Heart right ventricle (tissue), 16 donors: Measurements from ENCODE around the gene APOL6. TPM values are rescaled to one million over a fixed set of nuclear protein-coding genes. Genes with fewer than 3 reads are reported as not detected.

Experiments
- ATAC-seq, 8 donors: fragments of 200-7000 bp; cut with Tn5 transposase; one replicate each; pipeline ENCODE4 v1.9.1; 2020; ENCODE audit warnings: mild to moderate bottlenecking in 8 of 8, moderate library complexity in 8 of 8, moderate number of reproducible peaks in 1 of 8
- DNase-seq, 2 donors: peaks; one replicate each; pipeline ENCODE4 v3.0.0-alpha.2; 2020
- H3K27ac ChIP-seq, 10 donors: fragments of 200-600 bp; sonication (generic) in 2 of 10; one replicate each; pipeline versions ENCODE4 v1.5.0 to v1.8.0; 2020 to 2022; ENCODE audit warnings: mild to moderate bottlenecking in 3 of 10
- H3K27me3 ChIP-seq, 7 donors: fragments of 200-600 bp; one replicate each; pipeline ENCODE4 v1.8.0; 2021 to 2022; ENCODE audit warnings: mild to moderate bottlenecking in 2 of 7
- H3K36me3 ChIP-seq, 9 donors: fragments of 200-600 bp; sonication (generic) in 1 of 9; one replicate each; pipeline versions ENCODE4 v1.5.0 to v1.8.0; 2020 to 2022; ENCODE audit warnings: mild to moderate bottlenecking in 2 of 9
- H3K4me1 ChIP-seq, 9 donors: fragments of 200-600 bp; sonication (generic) in 1 of 9; one replicate each; pipeline versions ENCODE4 v1.5.0 to v1.8.0; 2020 to 2022; ENCODE audit warnings: mild to moderate bottlenecking in 4 of 9
- H3K4me3 ChIP-seq, 10 donors: fragments of 200-600 bp; sonication (generic) in 2 of 10; one replicate each; pipeline versions ENCODE4 v1.5.0 to v1.8.0; 2020 to 2022; ENCODE audit warnings: mild to moderate bottlenecking in 7 of 10, moderate library complexity in 2 of 10
- H3K9me3 ChIP-seq, 11 donors: fragments of 200-600 bp in 10 of 11; sonication (generic) in 2 of 11; one replicate each; pipeline versions ENCODE4 v1.5.0 to v1.8.0; 2013 to 2022; ENCODE audit warnings: mild to moderate bottlenecking in 2 of 11, control low read depth in 1 of 11, moderate library complexity in 1 of 11
- CTCF ChIP-seq, 9 donors: fragments of 200-600 bp; sonication (generic) in 2 of 9; IDR thresholded peaks; one replicate each; pipeline versions ENCODE4 v1.5.0 to v1.8.0; 2021 to 2022; ENCODE audit warnings: antibody characterized with exemption in 9 of 9, mild to moderate bottlenecking in 5 of 9, moderate library complexity in 1 of 9
- WGBS, 2 donors: extraction: QIAGEN DNeasy Blood & Tissue Kit; methylation state at CpG; one replicate each; pipeline ENCODE4 v1.1.7; 2013; ENCODE audit warnings: inconsistent platforms in 1 of 2; 5-methylcytosine and 5-hydroxymethylcytosine counted together
- intact Hi-C, 10 donors: fragments of 100-400 bp; cut with DNase I; formaldehyde crosslinking; loops; one replicate each; pipeline versions ENCODE4 v1.11.1 to v1.14.2; 2022
- polyA plus RNA-seq, 2 donors: library from polyadenylated mRNA; stranded (reverse); fragments of 200-250 nt; gene quantifications; one replicate each; pipeline ENCODE4 v1.2.3, GENCODE V29; 2013
- total RNA-seq, 10 donors: library from RNA; stranded (reverse); fragmentation: NEBNext Ultra II Directional in 3 of 10; extraction: Animal tissue kit (Norgen Biotek cat#: 25700) in 3 of 10; gene quantifications; one replicate each; pipeline versions ENCODE4 v1.2.1 to v1.2.4, GENCODE V29; 2021 to 2023
- donor health status: Arrhythmogenic right ventricular cardiomyopathy.
- donor health status: ischemic (EF 13 %, LVEDD 7.1; RV severe dilation, severe dysfunction).
- donor health status: healthy with polysubstance abuse.
- donor health status: DM: no; HTN: yes; CAD: no.
- donor health status: DM: no; HTN: no; CAD: no.
- donor health status: ischemic (EF 25% LVEDD 6.9; RV normal size, moderate dysfunction).
- donor health status: ischemic (EF 25% LVEDD 5.7; RV mildly dilated, moderate dysfunction).
- donor health status: healthy.
- donor health status: DM: yes; HTN: yes; CAD: no.
- donor health status: Ischemic cardiomyopathy.
- donor health status: ischemic (EF 35%, LVEDD 5.7; RV mildly dilated, moderate dysfunction).
- donor health status: nonischemic (EF 11% LVEDD 7.7; RV severe dilation, severe dysfunction).
- donor health status: DM: yes; HTN: yes; CAD: no.
- donor health status: PGD.
- donor health status: ischemic (EF 29% LVEDD 5.4; RV normal size, mild dysfunction).
- donor health status: nonischemic (EF 23%, LVEDD 6.1; RV moderate dilation, normal function).

Gene APOL6
- total and polyA plus RNA-seq, 12 donors, result 1.7 to 51.9 (median 7.6) TPM

GRCh38 chr22:35632935-35633334 lies 15.3 kb upstream of the APOL6 start:
- intact Hi-C loops, result loop anchor here in 5 of 10 donors (5.0 to 10.0 kb wide), 5 partner anchors 102 to 292 kb away; no protein-coding TSS in a partner anchor
- no peak for DNase-seq
- Histone ChIP-seq H3K9me3 (no peaks in the 10 kb centered on the region), H3K27me3 (no peaks in the 10 kb centered on the region), H3K4me1 (peaks cover 2 to 23% (median 15%) of the 10 kb centered on the region in 9 donors), H3K4me3 (no peak overlapping the region), H3K36me3 (no peaks in the 10 kb centered on the region), H3K27ac (no peak overlapping the region)
- ATAC-seq, result no peak
- no peak for TF ChIP-seq CTCF (IDR thresholded peaks at IDR 0.05)
- 72 to 74% methylated on average over 3 of the region's 3 CpGs for WGBS, 2 donors

- Histone ChIP-seq H3K4me3 (no peak overlapping the region), H3K27me3 (no peaks in the 10 kb centered on the region), H3K4me1 (peaks cover 6 to 26% (median 21%) of the 10 kb centered on the region in 9 donors), H3K36me3 (no peaks in the 10 kb centered on the region), H3K27ac (no peak overlapping the region), H3K9me3 (no peaks in the 10 kb centered on the region)
- DNase-seq, result no peak
- no peak for ATAC-seq
- WGBS, 2 donors, result 82 to 96% methylated on average over 18 of the region's 18 CpGs
- no peak for TF ChIP-seq CTCF (IDR thresholded peaks at IDR 0.05)
- intact Hi-C loops, result loop anchor here in 5 of 10 donors (5.0 to 10.0 kb wide), 5 partner anchors 101 to 291 kb away; no protein-coding TSS in a partner anchor
Measured at GRCh38 chr22:35633520-35633919, 14.7 kb upstream of the APOL6 start.

- Histone ChIP-seq H3K27me3 (no peaks in the 10 kb centered on the region), H3K27ac (no peak overlapping the region), H3K4me1 (peaks cover 9 to 31% (median 26%) of the 10 kb centered on the region in 9 donors), H3K9me3 (no peaks in the 10 kb centered on the region), H3K4me3 (no peak overlapping the region), H3K36me3 (no peaks in the 10 kb centered on the region)
- no peak for ATAC-seq
- DNase-seq, result no peak
- intact Hi-C loops, result loop anchor here in 5 of 10 donors (5.0 to 10.0 kb wide), 5 partner anchors 101 to 291 kb away; no protein-coding TSS in a partner anchor
- TF ChIP-seq CTCF (IDR thresholded peaks at IDR 0.05), result no peak
- WGBS, 2 donors, result 75 to 81% methylated on average over 5 of the region's 5 CpGs
Measured at GRCh38 chr22:35634015-35634414, 14.2 kb upstream of the APOL6 start.

GRCh38 chr22:35634943-35635540 lies 13.2 kb upstream of the APOL6 start:
- no peak for TF ChIP-seq CTCF (IDR thresholded peaks at IDR 0.05)
- Histone ChIP-seq H3K27me3 (no peaks in the 10 kb centered on the region), H3K9me3 (no peaks in the 10 kb centered on the region), H3K27ac (no peak overlapping the region), H3K4me1 (peaks cover 9 to 34% (median 26%) of the 10 kb centered on the region in 9 donors), H3K4me3 (no peak overlapping the region), H3K36me3 (no peaks in the 10 kb centered on the region)
- ATAC-seq (no peak), DNase-seq (no peak)
- intact Hi-C loops, result loop anchor here in 6 of 10 donors (5.0 to 10.0 kb wide), 6 partner anchors 100 to 290 kb away; no protein-coding TSS in a partner anchor
- WGBS, 2 donors, result 81 to 96% methylated on average over 3 of the region's 3 CpGs
